Amniotic stem cell (primary cell): ENCODE measurements around the gene ST3GAL3.
A peak's percentile ranks its signal among the peaks of the same experiment; 100 is the strongest.
"Not testable (repeated sequence)": the region's sequence is repeated elsewhere in the genome, so short reads cannot be mapped to it uniquely, and the experiment has no call there.

Experiments
- DNase-seq: peaks from one replicate; lab custom pipeline; 2025; lab: John Stamatoyannopoulos, UW

Gene ST3GAL3

GRCh38 chr1:43822040-43822690 lies 114.8 kb downstream of the ST3GAL3 start:
- DNase-seq = peak; percentile 74

DNA sequence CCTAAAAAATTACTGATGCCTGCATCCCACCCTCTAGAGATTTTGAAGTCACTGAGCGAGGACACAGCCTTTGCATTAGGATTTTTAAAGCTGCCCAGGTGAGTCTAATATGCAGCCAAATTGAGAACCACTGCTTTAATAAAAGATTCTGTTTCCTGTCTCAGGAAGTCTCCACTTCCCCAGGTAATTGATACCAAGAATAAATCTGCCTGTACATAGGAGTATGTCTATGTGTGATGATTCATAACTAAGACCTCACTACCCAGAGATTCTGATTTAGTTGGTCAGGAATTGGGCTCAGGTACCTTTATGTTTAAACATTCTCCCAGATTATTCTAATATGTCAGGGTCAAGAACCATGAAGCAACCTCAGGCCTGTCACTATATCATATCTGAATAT lies 117.5 kb downstream of the ST3GAL3 start:
- no peak for DNase-seq

DNA sequence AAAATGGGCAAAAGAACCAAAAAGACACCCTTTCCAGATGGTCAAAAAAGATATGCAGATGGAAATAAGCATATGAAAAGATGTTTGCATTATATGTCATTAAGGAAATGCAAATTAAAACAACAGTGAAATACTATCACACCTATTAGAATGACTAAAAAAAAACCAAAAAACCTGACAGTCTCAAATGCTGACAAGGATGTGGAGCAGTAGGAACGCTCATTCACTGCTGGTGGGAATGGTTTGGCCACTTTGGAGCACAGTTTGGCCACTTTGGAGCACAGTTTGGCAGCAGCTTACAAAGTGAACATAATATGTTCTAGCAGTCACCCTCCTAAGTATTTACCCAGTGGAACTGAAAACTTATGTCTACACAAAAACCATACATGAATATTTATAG lies 121.2 kb downstream of the ST3GAL3 start:
- DNase-seq = no peak

DNA sequence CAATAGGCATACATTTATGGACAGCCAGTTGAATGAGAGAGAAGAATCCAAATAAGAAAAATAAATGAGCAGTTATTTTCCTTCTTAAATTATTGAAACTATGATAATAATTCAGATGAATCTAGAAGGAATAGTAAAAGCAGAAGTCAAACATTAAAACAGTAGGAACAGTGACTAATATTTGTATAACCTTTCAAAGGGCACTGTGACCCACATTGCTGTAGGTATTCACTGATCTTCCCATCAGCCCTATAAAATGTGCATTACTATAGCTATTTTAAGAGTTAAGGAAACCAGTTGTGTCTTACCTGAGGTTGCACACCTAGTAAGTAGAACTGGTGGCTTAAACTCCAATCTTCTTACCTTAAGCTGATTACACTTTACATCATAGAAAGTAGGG lies 123.5 kb downstream of the ST3GAL3 start:
- no peak for DNase-seq

GRCh38 chr1:43831851-43832250 lies 124.5 kb downstream of the ST3GAL3 start:
- DNase-seq = no peak

DNA sequence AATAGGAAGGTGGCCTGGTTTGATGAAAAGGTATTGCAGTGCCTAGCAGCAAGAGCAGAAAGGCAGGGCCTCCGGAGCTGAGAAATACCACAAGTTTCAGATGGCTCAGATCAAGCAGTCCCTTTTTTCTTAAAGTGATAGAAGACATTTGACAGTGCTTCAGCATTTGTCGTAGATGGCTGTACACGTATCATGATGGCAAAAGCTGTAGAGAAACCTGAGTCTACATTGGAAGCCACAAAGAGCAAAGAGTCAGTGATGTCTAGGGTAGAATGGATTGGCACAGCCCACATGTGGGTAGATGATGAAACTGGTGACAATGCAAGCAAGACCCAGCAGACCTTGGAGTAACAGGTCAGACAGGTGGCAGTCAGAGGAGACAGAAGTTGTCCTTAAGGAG lies 124.9 kb downstream of the ST3GAL3 start:
- no peak for DNase-seq

DNA sequence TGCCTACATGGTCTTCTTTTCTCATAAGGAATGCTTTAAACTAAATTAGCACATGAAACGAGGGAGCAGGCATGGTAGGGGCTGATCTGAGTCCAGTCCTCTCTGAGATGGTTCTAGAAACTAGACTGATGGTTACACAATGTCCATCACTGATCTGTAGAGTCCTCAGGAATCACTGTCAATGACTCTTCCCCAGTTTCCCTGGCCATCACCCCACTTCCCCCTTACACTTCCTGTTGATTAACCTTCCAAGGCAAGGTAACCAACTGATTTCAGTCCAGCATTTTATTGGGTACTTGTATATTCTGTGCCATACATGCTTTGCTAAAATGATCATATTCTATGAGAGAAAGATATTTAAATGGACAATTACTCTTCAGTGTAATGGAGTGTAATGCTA lies 125.7 kb downstream of the ST3GAL3 start:
- DNase-seq = no peak

GRCh38 chr1:43833902-43834279 lies 126.6 kb downstream of the ST3GAL3 start:
- not testable (repeated sequence) for DNase-seq

DNA sequence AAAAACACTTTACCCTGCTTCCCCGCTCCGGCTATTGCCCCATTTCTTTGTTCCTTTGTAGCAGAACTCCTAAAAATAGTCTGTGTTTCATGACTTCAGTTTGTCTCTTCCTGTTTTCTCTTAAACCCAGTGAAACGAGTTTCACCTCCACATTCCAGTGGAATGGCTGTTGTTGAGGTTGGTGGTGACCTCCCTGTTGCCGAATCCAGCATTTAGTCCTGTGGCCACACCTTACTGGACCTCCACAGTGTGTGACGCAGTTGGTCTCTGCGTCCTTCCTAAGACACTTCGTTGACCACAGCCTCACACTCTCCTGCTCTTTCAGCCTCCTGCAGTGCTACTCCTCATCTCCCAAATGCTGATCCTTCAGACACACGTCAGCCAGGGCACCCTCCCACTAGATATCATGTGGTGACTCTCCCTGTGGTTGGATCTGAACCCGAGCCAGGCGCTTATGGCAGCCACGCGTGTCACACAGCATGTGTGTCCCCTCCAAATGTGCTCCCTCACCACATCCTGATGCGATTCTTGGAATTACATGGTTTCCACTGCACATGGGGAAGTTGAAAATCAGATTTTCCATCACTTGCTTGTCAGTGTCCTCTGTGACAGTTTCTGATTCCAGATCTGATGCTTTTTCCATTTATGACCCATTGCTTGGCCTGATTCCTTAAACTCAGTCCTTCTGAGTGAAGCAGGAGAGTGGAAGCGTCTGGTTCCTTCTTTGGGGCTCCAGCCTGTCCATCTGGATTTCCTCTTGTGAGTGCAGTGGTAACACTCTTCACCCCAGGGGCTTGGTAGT lies 127.1 kb downstream of the ST3GAL3 start:
- no peak for DNase-seq

- peak; percentile 69 for DNase-seq
These were observed 128.0 kb downstream of the ST3GAL3 start for GRCh38 chr1:43835082-43836021.

DNA sequence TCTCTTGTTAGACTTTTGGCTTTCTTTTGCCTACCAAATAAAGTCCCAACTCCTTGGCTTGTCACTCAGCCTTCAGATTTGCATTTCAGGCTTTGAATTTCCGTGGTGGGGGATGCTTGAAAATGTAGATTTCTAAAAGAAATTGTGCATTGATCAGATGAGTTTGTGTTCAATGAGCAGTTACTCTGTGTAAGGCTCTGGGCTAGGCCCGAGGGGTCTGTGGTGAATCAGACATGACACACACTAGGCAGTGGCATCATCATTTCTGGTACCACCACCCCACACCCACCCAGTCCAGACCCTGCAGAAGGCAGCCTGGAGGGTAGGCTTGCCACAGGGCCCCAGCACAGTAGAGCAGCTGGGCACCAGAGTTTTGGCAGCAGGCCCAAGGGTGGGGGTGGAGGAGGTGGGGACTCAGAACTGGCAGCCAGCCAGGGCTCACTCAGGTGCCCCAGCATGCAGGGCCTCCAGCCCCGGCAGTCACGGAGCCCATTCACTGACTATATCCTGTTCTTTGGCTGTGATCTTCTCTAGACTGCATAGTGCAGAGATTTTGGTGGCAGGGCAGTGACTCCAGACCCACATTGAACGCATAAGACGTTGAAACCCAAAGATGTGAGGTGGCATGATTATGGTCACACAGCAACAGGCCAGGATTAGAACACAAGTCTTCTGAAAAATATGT lies 129.1 kb downstream of the ST3GAL3 start:
- DNase-seq = no peak

DNA sequence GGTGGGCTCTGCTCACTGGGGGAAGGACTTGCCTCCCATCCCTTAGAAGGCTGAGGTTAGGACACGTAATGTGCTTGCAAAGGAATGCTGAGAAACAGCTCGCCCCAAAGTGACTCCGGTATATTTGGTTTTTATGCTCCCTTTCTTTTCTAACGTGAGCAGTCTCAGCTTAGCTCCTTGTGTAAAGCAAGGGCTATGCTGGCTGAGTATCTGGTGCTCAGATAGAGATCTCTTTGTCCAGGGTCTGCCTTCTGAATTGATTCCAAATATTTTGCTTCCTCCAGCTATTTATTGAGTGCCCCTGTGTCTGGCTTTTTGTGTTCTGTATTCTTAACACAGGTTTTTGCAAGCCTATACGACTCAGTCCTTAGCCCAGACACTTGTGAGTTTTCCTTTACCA lies 131.7 kb downstream of the ST3GAL3 start:
- DNase-seq = no peak

DNA sequence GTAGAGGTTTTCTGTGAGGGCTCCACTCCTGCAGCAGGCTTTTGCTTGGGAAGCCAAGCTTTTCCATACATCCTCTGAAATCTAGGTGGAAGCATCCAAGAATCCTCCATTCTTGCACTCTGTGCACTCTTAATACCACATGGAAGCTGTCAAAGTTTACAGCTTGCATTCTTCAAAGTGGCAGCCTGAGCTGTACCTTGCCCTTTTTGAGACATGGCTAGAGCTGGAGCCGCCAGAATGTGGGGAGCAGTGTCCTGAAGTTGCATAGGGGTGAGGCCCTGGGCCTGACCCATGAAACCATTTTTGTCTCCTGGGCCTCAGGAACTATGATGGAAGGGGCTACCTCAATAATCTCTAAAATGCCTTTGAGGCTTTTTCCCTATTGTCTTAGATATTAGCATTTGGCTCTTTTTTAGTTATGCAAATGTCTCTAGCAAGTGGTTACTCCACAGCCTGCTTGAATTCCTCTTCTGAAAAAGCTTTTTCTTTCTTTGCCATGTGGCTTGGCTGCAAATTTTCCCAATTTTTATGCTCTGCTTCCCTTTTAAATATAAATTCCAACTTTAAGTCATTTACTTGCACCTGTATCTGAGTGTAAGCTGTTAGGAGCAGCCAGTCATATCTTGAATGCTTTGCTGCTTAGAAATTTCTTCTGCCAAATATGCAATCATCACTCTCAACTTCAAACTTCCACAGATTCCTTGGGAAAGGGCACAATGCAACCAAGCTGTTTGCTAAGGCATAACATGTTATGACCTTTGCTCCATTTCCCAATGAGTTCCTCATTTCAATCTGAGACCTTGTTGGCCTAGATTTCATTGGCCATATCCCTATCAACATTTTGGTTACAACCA lies 134.2 kb downstream of the ST3GAL3 start:
- DNase-seq = no peak

- no peak for DNase-seq
These were observed 134.8 kb downstream of the ST3GAL3 start for GRCh38 chr1:43842175-43842498.

DNA sequence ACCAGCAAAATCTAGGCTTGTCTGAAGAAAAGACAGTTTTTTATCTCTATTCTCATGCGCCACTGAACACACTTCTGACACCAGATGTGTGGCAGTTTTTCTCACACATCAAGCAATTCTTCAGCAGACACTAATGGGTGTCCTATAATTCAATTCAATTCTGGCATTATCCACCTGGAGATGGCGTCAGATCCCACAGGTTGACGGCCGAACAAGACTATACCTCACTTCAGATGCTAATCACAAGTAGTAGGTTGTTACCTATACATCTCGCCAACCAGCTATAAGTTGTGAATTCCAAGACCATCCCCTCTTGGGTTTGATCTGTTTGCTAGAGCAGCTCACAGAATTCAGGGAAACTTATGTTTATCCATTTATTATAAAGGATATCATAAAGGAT lies 136.3 kb downstream of the ST3GAL3 start:
- no peak for DNase-seq

GRCh38 chr1:43844114-43844513 lies 136.8 kb downstream of the ST3GAL3 start:
- DNase-seq = no peak

- no peak for DNase-seq
These were observed 140.0 kb downstream of the ST3GAL3 start for GRCh38 chr1:43847290-43847689.

DNA sequence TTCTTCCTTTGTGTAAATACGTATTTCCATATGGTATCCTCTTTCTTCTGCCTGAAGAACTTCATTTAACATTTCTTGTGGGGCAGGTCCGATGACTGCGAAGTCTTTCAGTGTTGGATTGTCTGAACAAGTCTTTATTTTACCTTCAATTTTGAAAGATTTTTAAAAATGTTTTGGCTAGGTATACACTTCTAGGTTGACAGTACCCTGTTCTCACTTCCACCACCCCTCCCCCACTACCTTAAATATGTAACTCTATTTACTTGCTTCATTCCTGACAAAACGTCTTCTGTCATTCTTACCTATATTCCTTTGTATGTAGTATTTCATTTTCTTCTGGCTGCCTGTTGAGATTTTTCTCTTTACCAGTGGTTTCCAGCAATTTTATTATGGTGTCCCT lies 140.5 kb downstream of the ST3GAL3 start:
- DNase-seq = no peak

DNA sequence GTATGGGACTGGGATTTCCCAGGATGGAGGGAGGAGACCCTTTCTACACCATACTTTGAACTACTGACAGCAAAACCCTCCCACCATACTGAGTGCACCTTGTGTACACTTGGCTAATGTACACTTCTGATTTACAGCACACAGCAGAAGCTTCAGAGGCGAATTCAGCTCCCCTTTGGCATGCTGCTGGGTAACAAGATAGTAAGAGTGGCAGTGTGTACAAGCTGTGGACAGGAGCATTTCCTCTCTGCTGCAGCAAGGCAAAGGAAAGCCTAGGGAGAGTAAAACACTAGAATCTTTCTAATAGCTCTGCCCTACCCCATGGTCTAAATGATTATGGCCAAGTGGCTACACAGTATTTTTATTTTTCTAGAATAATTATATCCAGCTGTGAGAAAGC lies 142.3 kb downstream of the ST3GAL3 start:
- DNase-seq = no peak

DNA sequence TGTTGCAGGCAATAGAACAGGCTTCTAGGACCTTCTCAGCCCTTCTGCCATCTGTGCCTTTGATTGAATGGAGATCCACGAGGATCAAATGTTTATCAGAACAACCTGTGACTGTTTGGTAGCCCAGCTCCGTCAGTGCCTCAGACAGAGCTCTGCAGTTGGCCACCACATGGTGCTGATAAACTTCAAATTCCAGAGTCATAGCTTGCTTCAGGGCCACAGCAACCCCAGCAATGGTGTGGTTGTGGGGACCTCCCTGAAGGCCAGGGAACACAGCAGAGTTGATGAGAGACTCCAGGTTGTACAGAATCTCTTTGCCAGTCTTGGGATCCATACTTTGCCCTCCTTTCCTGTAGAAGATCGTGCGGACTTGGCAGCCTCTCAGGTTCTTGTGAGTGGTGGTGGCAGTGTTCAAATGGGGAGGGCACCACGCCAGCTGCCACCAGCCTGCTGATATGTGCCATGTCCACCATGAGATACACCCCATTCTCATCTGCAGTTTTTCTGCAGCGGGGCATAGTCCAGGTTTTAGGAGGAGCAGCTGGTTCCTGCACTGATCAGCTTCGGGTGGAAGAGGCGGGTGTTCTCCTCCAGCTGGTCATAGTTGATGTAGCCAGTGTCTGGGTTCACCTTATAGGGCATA lies 143.4 kb downstream of the ST3GAL3 start:
- DNase-seq = no peak
